Keratinocyte (primary cell): ENCODE data around the gene SMIM10L1.

Experiments used
- CTCF ChIP-seq, 3 experiments: IDR thresholded peaks in 1 of 3; conservative IDR thresholded peaks in 1 of 3; optimal IDR thresholded peaks in 1 of 3; 2 replicates in 2 of 3; 3 replicates in 1 of 3; pipeline versions ENCODE3 to v1.5.1; 2011; ENCODE audit warnings: low read length in 3 of 3, mild to moderate bottlenecking in 3 of 3, moderate library complexity in 2 of 3, control low read depth in 1 of 3, inconsistent platforms in 1 of 3; ENCODE audit not compliant: insufficient read depth in 2 of 3; ENCODE audit errors: extremely low read depth in 1 of 3
- EZH2 ChIP-seq: IDR thresholded peaks from one replicate; pipeline ENCODE4 v1.6.1; 2012; ENCODE audit warnings: inconsistent platforms, mild to moderate bottlenecking, low read length, moderate library complexity

GRCh38 chr12:11150832-11151231, 20.2 kb upstream of the SMIM10L1 start:
- no peak for TF ChIP-seq CTCF (optimal IDR thresholded peaks at IDR 0.05 in 1 of 3, IDR thresholded peaks at IDR 0.05 in 1 of 3, conservative IDR thresholded peaks at IDR 0.05 in 1 of 3; ENCODE audit: extremely low read depth in 1 of 3, insufficient read depth in 2 of 3, low read length in 3 of 3)
- no peak for TF ChIP-seq EZH2
